ENCODE results near the gene IMMP2L. TPM values are rescaled to one million over a fixed set of nuclear protein-coding genes. Genes with fewer than 3 reads are reported as not detected.

The IMMP2L gene
- total RNA-seq, 1 donor from 2014 or later = 17.1 TPM

GRCh38 chr7:110898516-110898915 is 663.8 kb downstream of the IMMP2L start:
- DNase-seq (no peak), ATAC-seq (no peak)
- intact Hi-C loops (cut with micrococcal nuclease) = no loop called here

- ATAC-seq = no peak
- intact Hi-C loops (cut with micrococcal nuclease) = no loop called here
- DNase-seq = no peak
These were observed 664.8 kb downstream of the IMMP2L start for GRCh38 chr7:110897538-110897937.

GRCh38 chr7:110894111-110894510 is 668.2 kb downstream of the IMMP2L start:
- intact Hi-C loops (cut with micrococcal nuclease) = no loop called here
- ATAC-seq (no peak), DNase-seq (no peak)

GRCh38 chr7:110891197-110891596 is 671.1 kb downstream of the IMMP2L start:
- DNase-seq (no peak), ATAC-seq (no peak)
- intact Hi-C loops (cut with micrococcal nuclease) = no loop called here

GRCh38 chr7:110890101-110890500 is 672.2 kb downstream of the IMMP2L start:
- DNase-seq (no peak), ATAC-seq (no peak)
- intact Hi-C loops (cut with micrococcal nuclease) = no loop called here

GRCh38 chr7:110889335-110889734 is 673.0 kb downstream of the IMMP2L start:
- no peak for ATAC-seq

GRCh38 chr7:110888641-110889040 is 673.7 kb downstream of the IMMP2L start:
- no peak for ATAC-seq
- intact Hi-C loops (cut with micrococcal nuclease) = no loop called here
- DNase-seq = no peak

More at GRCh38 chr7:110889335-110889734, 673.0 kb downstream of the IMMP2L start:
- intact Hi-C loops (cut with micrococcal nuclease) = no loop called here
- DNase-seq = no peak

- intact Hi-C loops (cut with micrococcal nuclease) = no loop called here
- no peak for ATAC-seq
- no peak for DNase-seq
These were observed 676.8 kb downstream of the IMMP2L start for GRCh38 chr7:110885474-110885873.

GRCh38 chr7:110881721-110882120 is 680.6 kb downstream of the IMMP2L start:
- ATAC-seq = peak; percentile 35
- intact Hi-C loops (cut with micrococcal nuclease) = no loop called here
- DNase-seq = no peak

GRCh38 chr7:110880971-110881370 is 681.3 kb downstream of the IMMP2L start:
- DNase-seq (no peak), ATAC-seq (no peak)
- intact Hi-C loops (cut with micrococcal nuclease) = no loop called here

- peak; percentile 52 for ATAC-seq
- intact Hi-C loops (cut with micrococcal nuclease) = no loop called here
- DNase-seq = no peak
These were observed 685.3 kb downstream of the IMMP2L start for GRCh38 chr7:110877016-110877415.

GRCh38 chr7:110875346-110875745 is 686.9 kb downstream of the IMMP2L start:
- no peak for ATAC-seq
- intact Hi-C loops (cut with micrococcal nuclease) = no loop called here

GRCh38 chr7:110871856-110872255 is 690.4 kb downstream of the IMMP2L start:
- ATAC-seq (no peak), DNase-seq (no peak)
- intact Hi-C loops (cut with micrococcal nuclease) = no loop called here

More at GRCh38 chr7:110875346-110875745, 686.9 kb downstream of the IMMP2L start:
- no peak for DNase-seq

- ATAC-seq (no peak), DNase-seq (no peak)
- intact Hi-C loops (cut with micrococcal nuclease) = no loop called here
These were observed 691.4 kb downstream of the IMMP2L start for GRCh38 chr7:110870926-110871325.

GRCh38 chr7:110868458-110868857 is 693.8 kb downstream of the IMMP2L start:
- DNase-seq (no peak), ATAC-seq (no peak)
- intact Hi-C loops (cut with micrococcal nuclease) = no loop called here

GRCh38 chr7:110867771-110868170 is 694.5 kb downstream of the IMMP2L start:
- DNase-seq (no peak), ATAC-seq (no peak)

GRCh38 chr7:110863258-110863657 is 699.0 kb downstream of the IMMP2L start:
- ATAC-seq (no peak), DNase-seq (no peak)
- intact Hi-C loops (cut with micrococcal nuclease) = no loop called here

More at GRCh38 chr7:110867771-110868170, 694.5 kb downstream of the IMMP2L start:
- intact Hi-C loops (cut with micrococcal nuclease) = no loop called here

GRCh38 chr7:110861163-110861562 is 701.1 kb downstream of the IMMP2L start:
- ATAC-seq = no peak
- intact Hi-C loops (cut with micrococcal nuclease) = no loop called here
- no peak for DNase-seq

- no peak for ATAC-seq
- no peak for DNase-seq
- intact Hi-C loops (cut with micrococcal nuclease) = no loop called here
These were observed 705.2 kb downstream of the IMMP2L start for GRCh38 chr7:110857106-110857505.

GRCh38 chr7:110856704-110857103 is 705.6 kb downstream of the IMMP2L start:
- DNase-seq (no peak), ATAC-seq (no peak)
- intact Hi-C loops (cut with micrococcal nuclease) = no loop called here

GRCh38 chr7:110854651-110855050 is 707.6 kb downstream of the IMMP2L start:
- DNase-seq (no peak), ATAC-seq (no peak)
- intact Hi-C loops (cut with micrococcal nuclease) = no loop called here

- intact Hi-C loops (cut with micrococcal nuclease) = no loop called here
- no peak for ATAC-seq
- no peak for DNase-seq
These were observed 708.1 kb downstream of the IMMP2L start for GRCh38 chr7:110854166-110854565.

Data from left ventricle myocardium superior (tissue), 1 donor.